Measurements from ENCODE around the gene RAB4A. TPM values are rescaled to one million over a fixed set of nuclear protein-coding genes. Genes with fewer than 3 reads are reported as not detected.

The RAB4A gene
- total and polyA plus RNA-seq, 2 of the 8 experiments (the other 6 are each of a cell fraction or from before 2014, with no cell fraction given): 13.3 to 68.8 TPM

- no peak for TF ChIP-seq RFX5 (IDR thresholded peaks at IDR 0.05; ENCODE audit: borderline replicate concordance, low read depth, low read length)
- TF ChIP-seq ATF3 (IDR thresholded peaks at IDR 0.05; ENCODE audit: insufficient read depth, low read depth, low read length): no peak
- no peak for TF ChIP-seq POLR2AphosphoS5 (IDR thresholded peaks at IDR 0.05; ENCODE audit: low read depth, low read length)
- TF ChIP-seq BRCA1 (IDR thresholded peaks at IDR 0.05; ENCODE audit: low read depth, low read length): no peak
- no peak for TF ChIP-seq E2F6 (IDR thresholded peaks at IDR 0.05)
- no peak for TF ChIP-seq RXRA (IDR thresholded peaks at IDR 0.05; ENCODE audit: insufficient read depth, low read depth, low read length)
- TF ChIP-seq TEAD4 (IDR thresholded peaks at IDR 0.05; ENCODE audit: low read depth, low read length): no peak
- no peak for TF ChIP-seq SP1 (IDR thresholded peaks at IDR 0.05; ENCODE audit: low read depth, low read length)
Observed at GRCh38 chr1:229286099-229286766, 15.3 kb downstream of the RAB4A start (continued).
